WI38 (cell line): Measurements from ENCODE around the gene STRIP2.

Source experiments
- H3K4me3 ChIP-seq: 2 replicates; pipeline ENCODE4 v1.5.1; 2011; ENCODE audit warnings: low read depth, mild to moderate bottlenecking, control low read depth, low read length
- TF ChIP-seq, protein P1 (sequence below): IDR thresholded peaks from 2 replicates; pipeline ENCODE4 v1.5.1; 2012; ENCODE audit warnings: low read depth, mild to moderate bottlenecking, control low read depth, low read length

Gene STRIP2

DNA sequence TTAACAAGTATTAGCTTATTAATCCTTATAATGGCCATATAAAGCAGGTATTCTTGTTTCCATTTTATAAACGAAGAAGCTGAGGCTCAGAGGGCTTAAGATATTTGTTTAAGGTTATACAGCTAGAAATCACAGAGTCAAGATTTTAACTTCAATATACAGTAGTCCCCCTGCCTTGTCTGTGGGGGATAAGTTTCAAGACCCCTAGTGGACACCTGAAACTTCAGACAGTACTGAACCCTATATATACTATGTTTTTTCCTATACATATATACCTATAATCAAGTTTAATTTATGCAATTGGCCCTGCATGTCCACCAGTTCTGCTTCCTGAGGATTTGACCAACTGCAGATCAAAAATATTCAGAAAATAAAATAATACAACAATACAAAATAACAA, 44.4 kb upstream of the STRIP2 start:
- no peak overlapping the region for H3K4me3 ChIP-seq
- TF ChIP-seq, protein P1, sequence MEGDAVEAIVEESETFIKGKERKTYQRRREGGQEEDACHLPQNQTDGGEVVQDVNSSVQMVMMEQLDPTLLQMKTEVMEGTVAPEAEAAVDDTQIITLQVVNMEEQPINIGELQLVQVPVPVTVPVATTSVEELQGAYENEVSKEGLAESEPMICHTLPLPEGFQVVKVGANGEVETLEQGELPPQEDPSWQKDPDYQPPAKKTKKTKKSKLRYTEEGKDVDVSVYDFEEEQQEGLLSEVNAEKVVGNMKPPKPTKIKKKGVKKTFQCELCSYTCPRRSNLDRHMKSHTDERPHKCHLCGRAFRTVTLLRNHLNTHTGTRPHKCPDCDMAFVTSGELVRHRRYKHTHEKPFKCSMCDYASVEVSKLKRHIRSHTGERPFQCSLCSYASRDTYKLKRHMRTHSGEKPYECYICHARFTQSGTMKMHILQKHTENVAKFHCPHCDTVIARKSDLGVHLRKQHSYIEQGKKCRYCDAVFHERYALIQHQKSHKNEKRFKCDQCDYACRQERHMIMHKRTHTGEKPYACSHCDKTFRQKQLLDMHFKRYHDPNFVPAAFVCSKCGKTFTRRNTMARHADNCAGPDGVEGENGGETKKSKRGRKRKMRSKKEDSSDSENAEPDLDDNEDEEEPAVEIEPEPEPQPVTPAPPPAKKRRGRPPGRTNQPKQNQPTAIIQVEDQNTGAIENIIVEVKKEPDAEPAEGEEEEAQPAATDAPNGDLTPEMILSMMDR = no peak

DNA sequence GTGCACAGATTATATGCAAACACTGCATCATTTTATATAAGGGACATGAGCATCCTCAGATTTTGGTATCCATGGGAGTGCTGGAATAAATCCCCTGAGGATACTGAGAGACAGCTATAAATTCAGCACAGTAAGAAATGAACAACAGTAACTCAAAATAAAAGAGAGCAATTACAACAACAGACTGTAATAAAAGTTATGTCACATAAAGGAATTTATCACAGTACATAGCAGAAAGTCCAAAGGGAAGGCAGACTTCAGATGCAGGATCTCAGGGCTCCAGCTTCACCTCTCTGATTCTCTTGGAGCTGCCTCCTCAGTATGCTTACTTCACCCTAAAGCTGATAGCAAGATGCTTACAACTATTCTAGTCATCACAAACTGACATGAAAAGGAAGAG, 43.9 kb upstream of the STRIP2 start:
- TF ChIP-seq, protein P1 = no peak
- H3K4me3 ChIP-seq = no peak overlapping the region

DNA sequence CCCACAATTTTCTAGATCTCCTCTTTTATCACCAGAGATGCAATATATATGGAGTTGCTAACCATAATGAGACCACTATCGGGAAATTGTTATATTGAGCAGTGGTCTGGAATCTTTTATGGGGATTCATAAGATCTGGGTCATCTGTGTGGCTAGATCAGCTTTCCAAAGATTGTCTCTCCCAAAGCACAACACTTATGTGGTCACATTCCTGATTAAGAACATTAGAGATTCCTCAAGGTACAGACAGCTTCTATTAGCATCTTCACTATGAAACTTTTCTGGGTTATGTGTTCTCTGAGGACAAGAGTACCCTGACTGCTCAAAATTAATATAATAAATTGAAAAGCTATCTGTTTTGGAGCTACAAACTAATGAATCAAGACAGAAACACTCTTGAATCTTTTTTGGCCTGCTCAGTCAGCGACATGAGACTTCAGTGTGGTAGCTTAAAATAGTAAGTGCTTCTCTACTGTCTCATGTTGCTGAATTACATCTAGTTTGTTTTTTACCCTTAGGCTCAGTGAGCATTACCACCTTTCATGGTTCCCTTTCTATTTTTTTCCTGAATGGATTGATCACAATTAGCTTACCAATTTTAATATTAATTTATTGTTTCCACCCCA, 42.6 kb upstream of the STRIP2 start:
- TF ChIP-seq, protein P1 = no peak
- no peak overlapping the region for H3K4me3 ChIP-seq

DNA sequence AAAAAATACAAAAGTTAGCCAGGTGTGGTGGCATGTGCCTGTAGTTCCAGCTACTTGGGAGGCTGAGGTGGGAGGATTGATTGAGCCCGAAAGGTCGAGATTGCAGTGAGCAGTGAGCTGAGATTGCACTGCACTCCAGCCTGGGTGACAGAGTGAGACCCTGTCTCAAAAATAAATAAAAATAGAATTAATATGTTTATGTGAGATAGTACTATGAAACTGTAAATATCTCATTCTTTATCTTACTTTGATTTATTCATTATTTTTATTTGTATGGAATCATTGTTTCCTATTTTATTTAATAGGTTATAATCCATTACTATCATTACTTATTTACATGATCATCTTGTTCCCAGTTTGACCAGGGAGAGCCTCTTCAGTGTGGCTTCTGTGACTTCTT, 41.0 kb upstream of the STRIP2 start:
- TF ChIP-seq, protein P1 = no peak
- no peak overlapping the region for H3K4me3 ChIP-seq

DNA sequence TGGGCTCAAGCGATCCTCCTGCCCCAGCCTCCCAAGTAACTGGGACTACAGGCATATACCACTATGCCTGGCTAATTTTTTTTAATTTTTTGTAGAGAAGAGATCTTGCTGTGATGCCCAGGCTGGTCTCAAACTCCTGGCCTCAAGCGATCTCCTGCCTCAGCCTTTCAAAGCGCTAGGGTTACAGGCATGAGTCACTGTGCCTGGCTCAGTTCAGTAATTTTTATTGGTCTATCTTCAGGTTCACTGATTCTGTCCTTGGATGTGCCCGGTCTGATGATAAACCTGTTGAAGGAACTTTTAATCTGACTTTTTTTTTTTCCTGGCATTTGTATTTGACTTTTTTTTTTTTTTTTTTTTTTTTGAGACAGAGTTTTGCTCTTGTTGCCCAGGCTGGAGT, 40.1 kb upstream of the STRIP2 start:
- H3K4me3 ChIP-seq = no peak overlapping the region
- TF ChIP-seq, protein P1 = no peak

DNA sequence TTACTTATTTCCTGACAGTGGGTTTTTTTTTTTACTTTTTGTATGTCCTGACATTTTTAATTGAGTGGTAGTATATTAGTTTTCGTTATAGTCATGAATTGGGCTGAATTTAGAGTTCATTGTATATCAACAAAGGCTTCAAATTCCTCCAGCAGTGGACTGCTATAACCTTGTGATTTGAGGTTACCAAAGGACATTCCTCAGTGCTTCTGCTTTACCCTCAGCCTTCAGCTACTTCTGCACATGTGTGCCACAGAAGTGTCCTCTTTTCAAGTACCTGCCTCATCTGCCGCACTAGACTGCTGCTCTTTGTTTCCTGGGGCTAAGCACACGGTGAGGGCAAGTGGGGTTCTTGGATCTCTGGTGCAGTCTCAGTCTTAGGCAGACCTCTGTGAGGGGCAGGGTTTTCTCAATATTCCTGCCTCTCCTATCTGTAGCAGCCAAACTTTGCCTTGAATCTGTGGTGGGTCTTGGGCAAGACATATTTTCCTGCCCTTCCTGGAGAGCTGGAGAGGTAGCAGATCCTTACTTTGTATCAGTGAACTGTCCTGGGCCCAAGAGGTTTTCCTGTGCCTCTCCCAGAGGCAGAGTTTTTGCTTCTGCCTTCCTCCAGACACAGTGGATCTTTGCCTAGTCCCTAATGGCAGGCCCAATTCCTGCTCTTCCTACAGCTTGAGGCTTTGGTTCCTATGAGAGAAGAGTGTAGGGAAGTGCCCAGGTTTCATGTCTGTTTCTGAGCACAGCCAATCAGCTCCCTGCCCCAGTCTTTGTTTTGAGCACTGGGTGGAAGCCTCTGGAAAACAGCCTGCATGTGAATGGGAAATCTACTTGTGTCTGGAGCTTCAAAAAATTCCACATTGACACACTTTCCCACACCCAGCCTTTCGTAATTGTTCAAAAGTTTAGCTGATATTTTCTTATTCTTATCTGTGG, 39.0 kb upstream of the STRIP2 start:
- no peak overlapping the region for H3K4me3 ChIP-seq
- TF ChIP-seq, protein P1 = no peak
